ENCODE results near the gene DNAH3.
A peak's percentile ranks its signal among the peaks of the same experiment; 100 is the strongest.

The DNAH3 gene

GRCh38 chr16:21092951-21093350 lies 57.7 kb downstream of the DNAH3 start:
- no peak overlapping the region for H3K4me3 ChIP-seq (ENCODE audit: low read depth, low read length)
- no peak for TF ChIP-seq CTCF (IDR thresholded peaks at IDR 0.05; ENCODE audit: control insufficient read depth, extremely low read depth, insufficient read depth)
- no peak for DNase-seq (ENCODE audit: low read depth)

- DNase-seq (ENCODE audit: low read depth), result no peak
Observed at GRCh38 chr16:21088646-21089538, 61.8 kb downstream of the DNAH3 start.

GRCh38 chr16:21088143-21088542 lies 62.5 kb downstream of the DNAH3 start:
- TF ChIP-seq CTCF (IDR thresholded peaks at IDR 0.05; ENCODE audit: control insufficient read depth, extremely low read depth, insufficient read depth), result no peak
- H3K4me3 ChIP-seq (ENCODE audit: low read depth, low read length), result no peak overlapping the region
- no peak for DNase-seq (ENCODE audit: low read depth)

More at GRCh38 chr16:21088646-21089538, 61.8 kb downstream of the DNAH3 start:
- H3K4me3 ChIP-seq (ENCODE audit: low read depth, low read length), result no peak overlapping the region
- no peak for TF ChIP-seq CTCF (IDR thresholded peaks at IDR 0.05; ENCODE audit: control insufficient read depth, extremely low read depth, insufficient read depth)

DNA sequence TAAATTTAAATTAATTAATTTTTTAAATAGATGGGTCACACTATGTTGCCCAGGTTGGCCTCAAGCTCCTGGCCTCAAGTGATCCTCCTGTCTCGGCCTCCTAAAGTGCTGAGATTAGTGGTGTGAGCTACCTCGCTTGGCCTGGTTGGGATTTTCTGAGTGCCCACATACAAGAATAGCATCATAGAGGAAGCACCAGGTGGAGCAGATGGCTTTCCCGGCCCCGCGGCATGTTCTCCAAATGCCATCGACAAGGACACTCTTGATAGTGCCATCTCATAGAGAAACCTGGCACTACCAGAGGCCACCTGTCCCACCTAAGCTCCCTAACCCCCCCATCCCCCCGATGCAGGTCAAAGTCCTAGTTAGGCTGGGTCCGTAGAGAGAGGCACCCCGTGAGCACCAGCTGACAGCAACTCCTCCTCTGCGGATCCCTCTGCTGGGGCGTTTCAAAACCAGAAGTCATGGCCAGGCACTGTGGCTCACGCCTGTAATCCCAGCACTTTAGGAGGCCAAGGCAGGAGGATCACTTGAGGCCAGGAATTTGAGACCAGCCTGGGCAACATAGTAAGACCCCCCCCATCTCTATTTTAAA lies 65.9 kb downstream of the DNAH3 start:
- TF ChIP-seq CTCF (IDR thresholded peaks at IDR 0.05; ENCODE audit: control insufficient read depth, extremely low read depth, insufficient read depth), result no peak
- H3K4me3 ChIP-seq (ENCODE audit: low read depth, low read length), result no peak overlapping the region
- no peak for DNase-seq (ENCODE audit: low read depth)

- no peak overlapping the region for H3K4me3 ChIP-seq (ENCODE audit: low read depth, low read length)
- peak; percentile 90 for TF ChIP-seq CTCF (IDR thresholded peaks at IDR 0.05; ENCODE audit: control insufficient read depth, extremely low read depth, insufficient read depth)
- no peak for DNase-seq (ENCODE audit: low read depth)
Observed at GRCh38 chr16:21083729-21084268, 66.8 kb downstream of the DNAH3 start.

DNA sequence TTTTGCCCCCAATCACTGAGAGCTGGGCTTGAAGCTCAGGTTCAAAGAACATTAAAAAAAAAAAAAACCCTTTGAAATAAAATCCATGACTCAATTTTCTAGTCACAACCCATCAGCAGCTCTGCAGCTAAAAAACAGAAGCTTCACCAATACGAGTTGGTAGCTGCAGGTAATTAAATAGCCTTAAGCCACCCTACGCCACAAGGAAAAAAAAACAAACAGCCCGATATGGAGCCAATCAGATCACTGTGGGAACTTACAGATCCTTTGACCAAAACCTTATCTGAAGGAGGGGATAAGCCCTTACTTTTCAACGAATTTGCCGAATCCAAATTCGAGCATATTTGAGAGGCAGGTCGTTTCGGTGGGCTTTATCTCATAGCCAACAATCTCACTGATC lies 69.3 kb downstream of the DNAH3 start:
- no peak for DNase-seq (ENCODE audit: low read depth)
- no peak overlapping the region for H3K4me3 ChIP-seq (ENCODE audit: low read depth, low read length)
- no peak for TF ChIP-seq CTCF (IDR thresholded peaks at IDR 0.05; ENCODE audit: control insufficient read depth, extremely low read depth, insufficient read depth)
